Mammary epithelial cell (primary cell): ENCODE results near the gene RXYLT1.

Experiments used
- EZH2 ChIP-seq: IDR thresholded peaks from 2 replicates; pipeline ENCODE4 v1.6.1; 2012; ENCODE audit warnings: low read length, inconsistent platforms, borderline replicate concordance
- TF ChIP-seq, protein P1 (sequence below), 2 donors: IDR thresholded peaks in 1 of 2; conservative IDR thresholded peaks in 1 of 2; 2 replicates each; pipeline ENCODE4 v1.5.1; 2011 to 2012; ENCODE audit warnings: inconsistent platforms in 2 of 2, low read length in 2 of 2, mild to moderate bottlenecking in 2 of 2, control low read depth in 1 of 2, low read depth in 1 of 2; ENCODE audit not compliant: insufficient read depth in 1 of 2; ENCODE audit errors: extremely low read depth in 1 of 2

DNA sequence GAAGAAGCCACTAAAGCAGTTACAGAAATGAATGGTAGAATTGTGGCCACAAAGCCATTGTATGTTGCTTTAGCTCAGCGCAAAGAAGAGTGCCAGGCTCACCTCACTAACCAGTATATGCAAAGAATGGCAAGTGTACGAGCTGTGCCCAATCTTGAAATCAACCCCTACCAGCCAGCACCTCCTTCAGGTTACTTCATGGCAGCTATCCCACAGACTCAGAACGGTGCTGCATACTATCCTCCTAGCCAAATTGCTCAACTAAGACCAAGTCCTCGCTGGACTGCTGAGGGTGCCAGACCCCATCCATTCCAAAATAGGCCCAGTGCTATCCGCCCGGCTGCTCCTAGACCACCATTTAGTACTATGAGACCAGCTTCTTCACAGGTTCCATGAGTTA lies 43.3 kb downstream of the RXYLT1 start:
- TF ChIP-seq, protein P1, sequence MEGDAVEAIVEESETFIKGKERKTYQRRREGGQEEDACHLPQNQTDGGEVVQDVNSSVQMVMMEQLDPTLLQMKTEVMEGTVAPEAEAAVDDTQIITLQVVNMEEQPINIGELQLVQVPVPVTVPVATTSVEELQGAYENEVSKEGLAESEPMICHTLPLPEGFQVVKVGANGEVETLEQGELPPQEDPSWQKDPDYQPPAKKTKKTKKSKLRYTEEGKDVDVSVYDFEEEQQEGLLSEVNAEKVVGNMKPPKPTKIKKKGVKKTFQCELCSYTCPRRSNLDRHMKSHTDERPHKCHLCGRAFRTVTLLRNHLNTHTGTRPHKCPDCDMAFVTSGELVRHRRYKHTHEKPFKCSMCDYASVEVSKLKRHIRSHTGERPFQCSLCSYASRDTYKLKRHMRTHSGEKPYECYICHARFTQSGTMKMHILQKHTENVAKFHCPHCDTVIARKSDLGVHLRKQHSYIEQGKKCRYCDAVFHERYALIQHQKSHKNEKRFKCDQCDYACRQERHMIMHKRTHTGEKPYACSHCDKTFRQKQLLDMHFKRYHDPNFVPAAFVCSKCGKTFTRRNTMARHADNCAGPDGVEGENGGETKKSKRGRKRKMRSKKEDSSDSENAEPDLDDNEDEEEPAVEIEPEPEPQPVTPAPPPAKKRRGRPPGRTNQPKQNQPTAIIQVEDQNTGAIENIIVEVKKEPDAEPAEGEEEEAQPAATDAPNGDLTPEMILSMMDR (conservative IDR thresholded peaks at IDR 0.05 in 1 of 2, IDR thresholded peaks at IDR 0.05 in 1 of 2; ENCODE audit: extremely low read depth in 1 of 2, insufficient read depth in 1 of 2, low read depth in 1 of 2, low read length in 2 of 2) = no peak
- TF ChIP-seq EZH2 = no peak
